ENCODE data around the gene SFR1.
"Not testable (repeated sequence)": the region's sequence is repeated elsewhere in the genome, so short reads cannot be mapped to it uniquely, and the experiment has no call there.

Gene SFR1

GRCh38 chr10:104174136-104174535 lies 52.2 kb downstream of the SFR1 start:
- not testable (repeated sequence) for H3K27me3 Mint-ChIP-seq; DNase-seq; H3K36me3 Mint-ChIP-seq (ENCODE audit: low read depth); H3K4me3 Mint-ChIP-seq; ATAC-seq; H3K27ac Mint-ChIP-seq
- Mint-ChIP-seq H3K9me3 (peaks cover 13% of the 10 kb centered on the region), H3K4me1 (peaks cover 13% of the 10 kb centered on the region)

Measured in activated naive CD8-positive, alpha-beta T cell treated with anti-CD3 and anti-CD28 coated beads, Interleukin-2, amount 50 U/mL, for 24 hours (primary cell).